Activated naive CD4-positive, alpha-beta T cell treated with Interleukin-2 at 50 U/mL for 16 hours (primary cell): ENCODE results near the gene CACNA2D1.

ENCODE experiments used
- DNase-seq: peaks from one replicate; pipeline ENCODE4 v3.0.0-alpha.2; 2020

Gene CACNA2D1

GRCh38 chr7:82443547-82444219 is at the start of gene CACNA2D1:
Gene CACNA2D1 (minus strand): TSS chr7:82443777.
- DNase-seq, result no peak

DNA sequence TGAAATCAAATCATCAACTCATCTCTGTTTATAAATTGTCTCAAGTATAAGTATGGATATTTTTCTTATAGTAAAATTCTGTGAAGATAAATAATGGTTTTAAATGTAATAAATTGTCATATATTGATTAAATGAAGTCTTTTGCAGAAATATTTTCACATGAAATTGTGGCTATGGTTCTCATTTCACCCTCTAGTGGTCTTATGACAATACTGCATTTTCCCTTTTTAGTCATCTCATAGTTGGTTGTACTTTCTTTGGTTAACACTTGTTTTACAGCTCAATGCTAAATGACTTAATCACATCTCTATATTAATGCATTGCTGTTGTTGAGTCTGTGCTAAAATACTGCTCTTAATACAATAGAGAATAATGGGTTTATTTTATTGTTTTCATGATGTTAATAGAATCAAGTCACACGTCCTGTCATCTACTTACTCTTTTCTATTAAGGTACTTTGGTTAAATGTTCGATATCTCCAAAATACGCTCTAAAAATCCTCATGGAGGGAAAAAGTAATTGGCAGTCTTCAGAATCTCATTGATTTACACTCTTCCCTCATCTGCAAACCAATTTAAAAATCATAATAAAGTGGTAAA is 38.0 kb upstream of the CACNA2D1 start:
- DNase-seq, result no peak

GRCh38 chr7:82477733-82478515 is 34.3 kb upstream of the CACNA2D1 start:
- DNase-seq, result no peak

DNA sequence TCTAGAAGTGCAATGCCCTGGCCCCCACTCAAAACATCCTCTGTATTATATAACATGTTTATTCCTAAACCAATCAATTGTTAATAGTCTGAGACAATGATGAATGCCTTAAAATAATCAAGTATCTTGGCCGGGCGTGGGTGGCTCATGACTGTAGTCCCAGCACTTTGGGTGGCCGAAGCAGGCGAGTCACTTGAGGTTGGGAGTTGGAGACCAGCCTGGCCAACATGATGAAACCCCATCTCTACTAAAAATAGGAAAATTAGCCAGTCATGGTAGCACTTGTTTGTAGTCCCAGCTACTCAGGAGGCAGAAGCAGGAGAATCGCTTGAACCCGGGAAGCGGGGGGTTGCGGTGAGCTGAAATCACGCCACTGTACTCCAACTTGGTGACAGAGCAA is 29.4 kb upstream of the CACNA2D1 start:
- DNase-seq, result no peak

GRCh38 chr7:82471351-82472020 is 27.9 kb upstream of the CACNA2D1 start:
- no peak for DNase-seq

DNA sequence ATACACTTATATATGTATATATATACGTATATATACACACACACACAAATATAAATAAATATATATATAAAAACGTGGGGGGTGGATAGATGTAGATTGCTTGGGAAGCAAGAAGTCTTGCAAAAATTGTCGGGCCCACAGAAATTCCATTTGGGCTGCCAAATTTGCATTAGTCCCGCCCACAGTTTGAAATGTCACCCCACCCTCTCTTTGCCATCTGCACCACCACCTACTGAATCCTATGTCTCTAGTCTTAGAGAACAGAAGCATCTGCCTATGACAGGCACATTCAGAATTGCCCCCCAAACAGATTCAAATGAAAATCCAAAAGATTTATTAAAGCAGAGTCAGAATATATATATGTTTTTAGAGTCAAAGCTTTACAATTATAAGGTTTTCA is 25.6 kb upstream of the CACNA2D1 start:
- DNase-seq, result no peak

DNA sequence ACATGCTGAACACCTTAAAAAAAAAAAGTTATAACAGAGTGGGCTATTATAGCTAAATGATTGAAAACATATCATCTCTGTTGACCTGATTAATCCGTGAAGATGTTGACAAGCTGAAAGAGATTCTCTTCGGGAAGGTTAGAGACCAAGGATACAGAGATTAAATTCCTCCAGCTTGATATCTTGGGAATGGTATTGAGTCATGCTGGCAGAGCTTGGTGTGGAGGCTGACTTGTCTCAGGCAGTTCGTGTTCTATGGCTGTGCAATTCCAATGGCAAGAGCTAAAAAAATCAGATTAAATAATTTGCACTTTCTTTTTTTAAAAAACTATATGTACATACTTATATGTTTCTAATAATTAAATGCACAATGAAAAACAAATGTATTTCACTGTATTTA is 24.9 kb upstream of the CACNA2D1 start:
- no peak for DNase-seq

DNA sequence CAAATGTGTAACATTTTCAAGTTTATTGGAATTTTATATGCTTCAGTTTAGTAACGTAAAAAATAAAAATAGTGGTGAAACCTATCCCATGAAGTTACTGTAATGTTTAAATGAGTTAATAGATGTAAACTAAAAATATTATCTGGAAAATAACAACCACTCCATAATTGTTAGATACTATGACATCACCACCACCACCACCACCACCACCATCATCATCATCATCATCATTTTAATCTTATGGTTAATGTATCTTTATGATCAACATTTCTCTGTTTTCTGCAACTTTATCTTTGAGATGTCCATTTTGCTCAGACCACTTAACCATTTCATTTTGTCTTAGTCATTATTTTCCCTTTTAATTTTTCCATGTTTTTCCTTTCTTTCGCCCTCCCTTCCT is 23.4 kb upstream of the CACNA2D1 start:
- DNase-seq, result no peak

- DNase-seq, result no peak
These were observed 20.8 kb upstream of the CACNA2D1 start for GRCh38 chr7:82464372-82464771.

DNA sequence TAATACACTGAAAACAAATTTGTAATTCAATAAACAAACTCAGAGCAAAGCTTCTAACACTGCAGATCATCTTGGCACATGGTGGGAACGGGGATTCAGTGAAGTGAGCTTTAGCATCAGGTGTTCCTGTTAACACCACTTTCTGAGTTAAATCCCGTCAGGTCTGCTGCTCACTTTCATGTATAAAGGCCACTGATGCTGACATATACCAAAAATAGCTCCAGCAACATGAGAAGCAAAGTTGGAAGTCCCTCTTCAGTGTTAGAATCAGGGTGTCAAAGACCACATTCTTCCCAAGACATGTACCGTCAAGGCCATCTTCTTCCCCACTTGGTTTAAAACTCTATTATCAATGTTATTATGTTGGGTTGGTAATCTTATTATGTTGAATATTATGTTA is 11.7 kb upstream of the CACNA2D1 start:
- no peak for DNase-seq

- DNase-seq, result no peak
These were observed 7.2 kb upstream of the CACNA2D1 start for GRCh38 chr7:82450759-82451158.

GRCh38 chr7:82449910-82450309 is 6.3 kb upstream of the CACNA2D1 start:
- DNase-seq, result no peak

GRCh38 chr7:82446897-82447296 is 3.3 kb upstream of the CACNA2D1 start:
- DNase-seq, result no peak

GRCh38 chr7:82445271-82445670 is 1.7 kb upstream of the CACNA2D1 start:
- no peak for DNase-seq

DNA sequence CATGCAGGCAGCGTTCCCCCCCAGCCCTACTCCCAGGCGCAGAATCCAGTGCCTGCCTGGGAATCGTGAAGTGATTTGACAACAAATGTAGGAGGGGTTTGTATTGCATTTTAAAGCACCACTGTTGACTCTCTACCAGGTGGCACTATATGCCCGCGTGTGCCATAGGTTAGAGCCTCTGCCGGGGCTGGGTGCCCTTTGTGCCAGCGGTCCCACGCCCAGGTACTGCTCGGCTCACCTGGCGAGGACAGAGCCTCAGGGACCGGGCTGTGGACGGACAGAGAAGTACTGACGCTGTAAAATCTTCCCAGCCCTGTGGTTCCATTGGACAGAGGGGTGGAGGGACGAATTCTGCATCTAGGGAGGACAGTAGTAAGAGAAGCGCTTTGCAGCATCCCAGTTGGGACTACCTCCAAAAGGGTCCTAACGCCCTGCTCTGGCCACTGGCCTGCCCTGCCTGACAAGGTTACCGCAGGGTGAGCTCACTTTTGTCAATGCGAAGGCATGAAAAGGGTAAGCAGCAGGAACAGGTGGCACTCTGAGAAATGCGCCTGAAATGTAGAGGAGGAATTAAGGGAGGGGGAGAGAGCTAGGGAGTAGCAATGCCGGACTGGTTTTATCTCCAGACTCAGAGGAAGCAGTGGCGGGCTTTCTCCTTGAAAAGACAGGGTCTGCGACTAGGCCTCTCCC is 788 bp upstream of the CACNA2D1 start:
- no peak for DNase-seq

DNA sequence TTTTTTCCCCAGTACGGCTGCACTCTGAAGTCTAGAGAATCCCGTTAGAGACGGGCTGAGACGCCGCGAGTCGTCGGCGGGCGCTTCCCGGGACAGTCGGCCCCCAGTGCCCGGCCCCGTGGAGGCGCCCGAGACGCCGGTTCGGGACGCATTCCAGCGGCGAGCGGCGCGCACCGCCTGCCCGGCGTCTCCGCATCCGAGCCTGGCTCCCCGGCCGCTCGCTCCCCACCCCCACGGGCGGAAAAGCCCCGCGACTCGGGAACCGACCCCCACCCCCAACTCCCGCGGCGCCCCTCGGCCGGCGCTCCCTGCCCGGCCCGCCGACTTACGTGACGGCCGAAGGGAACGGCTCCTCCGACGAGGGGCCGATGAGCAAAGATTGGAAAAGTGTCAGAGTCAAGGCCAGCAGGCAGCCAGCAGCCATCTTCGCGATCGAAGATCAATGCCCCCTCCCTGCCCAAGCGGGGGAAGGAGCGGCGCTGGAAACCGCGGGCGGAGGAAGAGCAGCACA is 486 bp downstream of the CACNA2D1 start:
- DNase-seq, result no peak

- no peak for DNase-seq
These were observed 1.0 kb downstream of the CACNA2D1 start for GRCh38 chr7:82442492-82443035.

DNA sequence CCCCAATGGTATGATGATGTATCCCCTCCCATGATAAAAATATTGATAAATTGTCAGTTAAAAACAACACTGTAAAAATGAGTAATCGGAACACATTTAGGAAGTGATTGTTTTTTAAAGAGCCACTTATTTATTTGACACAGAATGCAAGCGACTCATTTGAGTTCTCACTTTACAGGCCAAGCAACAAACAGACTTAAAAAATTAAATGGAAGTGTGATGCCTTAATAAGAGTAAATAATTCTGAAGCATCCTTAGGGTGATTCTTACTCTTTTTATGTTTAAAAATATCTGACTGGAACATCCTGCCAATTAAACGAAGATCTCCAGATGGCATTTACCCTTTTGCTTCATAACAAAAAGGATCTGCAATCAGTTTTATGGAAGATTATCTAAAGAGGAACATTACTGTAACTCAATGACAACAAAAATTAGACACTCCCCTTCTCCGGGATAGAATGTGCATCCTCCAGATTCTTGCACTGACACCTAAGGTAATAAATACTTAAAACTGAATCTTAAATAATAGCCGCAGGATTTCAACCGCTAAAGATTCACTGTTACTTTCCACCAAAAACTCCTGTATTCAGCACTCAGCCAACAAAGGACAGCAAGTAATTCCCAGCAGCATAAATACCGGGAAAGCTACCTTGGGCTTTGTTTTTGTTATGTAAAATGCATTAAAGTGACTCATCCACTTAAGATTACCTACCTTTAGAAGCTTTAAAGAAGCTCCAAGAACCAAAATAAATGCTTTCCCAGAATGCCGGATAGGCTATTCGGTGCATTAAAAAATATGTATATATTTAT is 1.7 kb downstream of the CACNA2D1 start:
- DNase-seq, result no peak

GRCh38 chr7:82438521-82438920 is 5.1 kb downstream of the CACNA2D1 start:
- no peak for DNase-seq

GRCh38 chr7:82435769-82436168 is 7.8 kb downstream of the CACNA2D1 start:
- DNase-seq, result no peak

DNA sequence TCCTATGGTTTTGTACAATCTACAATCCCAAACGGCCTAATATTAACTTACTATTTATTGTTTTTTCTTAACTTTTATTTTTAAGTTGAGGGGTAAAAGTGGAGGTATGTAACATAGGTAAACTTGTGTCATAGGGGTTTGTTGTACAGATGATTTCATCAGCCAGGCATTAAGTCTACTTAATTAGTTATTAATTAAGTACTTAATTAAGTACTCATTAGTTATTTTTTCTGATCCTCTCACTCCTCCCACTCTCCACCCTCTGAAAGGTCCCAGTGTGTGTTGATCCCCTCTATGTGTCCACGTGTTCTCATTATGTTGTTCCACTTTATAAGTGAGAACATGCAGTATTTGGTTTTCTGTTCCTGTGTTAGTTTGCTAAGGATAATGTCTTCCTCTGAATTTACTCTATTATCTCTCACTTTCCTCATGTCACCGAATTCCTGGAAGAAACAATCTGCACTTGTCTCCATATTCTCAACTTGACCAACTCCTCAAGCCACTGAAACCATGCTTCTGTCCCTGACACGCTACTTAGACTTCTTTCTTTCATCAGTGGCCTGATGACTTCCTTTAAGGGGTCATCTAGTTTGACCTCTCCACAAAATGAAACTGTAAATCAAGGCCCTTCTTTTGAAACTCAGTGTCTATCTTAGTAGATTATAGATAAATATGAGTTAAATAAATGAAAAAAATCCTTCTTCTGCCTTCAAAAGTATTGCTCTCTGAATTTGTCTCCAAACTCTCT is 9.1 kb downstream of the CACNA2D1 start:
- DNase-seq, result no peak
